Astrocyte (in vitro differentiated cells and primary cell): ENCODE measurements around the gene FLII. TPM values are rescaled to one million over a fixed set of nuclear protein-coding genes. Genes with fewer than 3 reads are reported as not detected.

Source experiments
- DNase-seq: peaks from one replicate; pipeline ENCODE4 v3.0.0-alpha.2; 2010; ENCODE audit warnings: low read depth
- FAIRE-seq: peaks from 2 replicates; lab custom pipeline; 2011; peaks lifted over from hg19 to GRCh38; lab: Jason Lieb, UNC
- H2AFZ ChIP-seq: 2 replicates; pipeline ENCODE4 v1.6.0; 2012; ENCODE audit warnings: low read depth, low read length, inconsistent platforms
- H3K27ac ChIP-seq: 2 replicates; pipeline ENCODE4 v1.5.1; 2011; ENCODE audit warnings: low read depth, low read length, inconsistent platforms
- H3K27me3 ChIP-seq: 2 replicates; pipeline ENCODE4 v1.6.0; 2011; ENCODE audit warnings: low read length, inconsistent platforms; ENCODE audit not compliant: insufficient read depth
- H3K36me3 ChIP-seq: 2 replicates; pipeline ENCODE4 v1.5.1; 2011; ENCODE audit warnings: low read length, inconsistent platforms; ENCODE audit not compliant: insufficient read depth
- H3K4me1 ChIP-seq: 2 replicates; pipeline ENCODE4 v1.5.1; 2011; ENCODE audit warnings: low read length, inconsistent platforms; ENCODE audit not compliant: insufficient read depth
- H3K4me2 ChIP-seq: 2 replicates; pipeline ENCODE4 v1.6.0; 2012; ENCODE audit warnings: low read length, inconsistent platforms
- H3K4me3 ChIP-seq: 2 replicates; pipeline ENCODE4 v1.5.1; 2011; ENCODE audit warnings: low read depth, mild to moderate bottlenecking, low read length, inconsistent platforms; ENCODE audit not compliant: insufficient read depth
- H3K79me2 ChIP-seq: 2 replicates; pipeline ENCODE4 v1.6.0; 2012; ENCODE audit warnings: mild to moderate bottlenecking, low read length, inconsistent platforms; ENCODE audit not compliant: insufficient read depth
- H3K9ac ChIP-seq: 2 replicates; pipeline ENCODE4 v1.6.0; 2012; ENCODE audit warnings: mild to moderate bottlenecking, low read length, inconsistent platforms
- H3K9me3 ChIP-seq: 2 replicates; pipeline ENCODE4 v1.5.1; 2012; ENCODE audit warnings: low read depth, mild to moderate bottlenecking, low read length, inconsistent platforms; ENCODE audit not compliant: insufficient read depth
- H4K20me1 ChIP-seq: 2 replicates; pipeline ENCODE4 v1.6.0; 2012; ENCODE audit warnings: low read length, inconsistent platforms; ENCODE audit not compliant: insufficient read depth
- H3K27ac Mint-ChIP-seq: one replicate; pipeline ENCODE4 v1.8.0; 2021; ENCODE audit warnings: mild to moderate bottlenecking, mixed read lengths; ENCODE audit not compliant: unreplicated experiment
- H3K27me3 Mint-ChIP-seq: one replicate; pipeline ENCODE4 v1.8.0; 2021; ENCODE audit warnings: low read depth, mixed read lengths; ENCODE audit not compliant: unreplicated experiment
- H3K36me3 Mint-ChIP-seq: one replicate; pipeline ENCODE4 v1.8.0; 2021; ENCODE audit warnings: low read depth, mixed read lengths; ENCODE audit not compliant: unreplicated experiment
- H3K4me1 Mint-ChIP-seq: one replicate; pipeline ENCODE4 v1.8.0; 2021; ENCODE audit warnings: low read depth, mixed read lengths; ENCODE audit not compliant: unreplicated experiment
- H3K4me3 Mint-ChIP-seq: one replicate; pipeline ENCODE4 v1.8.0; 2021; ENCODE audit warnings: mild to moderate bottlenecking, moderate library complexity, mixed read lengths; ENCODE audit not compliant: unreplicated experiment
- H3K9me3 Mint-ChIP-seq: one replicate; pipeline ENCODE4 v1.8.0; 2021; ENCODE audit warnings: mild to moderate bottlenecking, mixed read lengths; ENCODE audit not compliant: unreplicated experiment
- EZH2 ChIP-seq: IDR thresholded peaks from 2 replicates; pipeline ENCODE4 v1.6.1; 2012; ENCODE audit warnings: mild to moderate bottlenecking, low read length, inconsistent platforms; ENCODE audit not compliant: insufficient read depth
- total RNA-seq: library from RNA; stranded (reverse); gene quantifications from 2 replicates; pipeline ENCODE4 v1.2.1, GENCODE V29; 2021
- TF ChIP-seq, protein P1 (sequence below): IDR thresholded peaks from 2 replicates; pipeline ENCODE4 v1.5.1; 2011; ENCODE audit warnings: low read depth, mild to moderate bottlenecking, inconsistent platforms, low read length, moderate library complexity; ENCODE audit not compliant: insufficient read depth

FLII gene
- total RNA-seq, 1 donor from 2014 or later = 257 TPM

DNA sequence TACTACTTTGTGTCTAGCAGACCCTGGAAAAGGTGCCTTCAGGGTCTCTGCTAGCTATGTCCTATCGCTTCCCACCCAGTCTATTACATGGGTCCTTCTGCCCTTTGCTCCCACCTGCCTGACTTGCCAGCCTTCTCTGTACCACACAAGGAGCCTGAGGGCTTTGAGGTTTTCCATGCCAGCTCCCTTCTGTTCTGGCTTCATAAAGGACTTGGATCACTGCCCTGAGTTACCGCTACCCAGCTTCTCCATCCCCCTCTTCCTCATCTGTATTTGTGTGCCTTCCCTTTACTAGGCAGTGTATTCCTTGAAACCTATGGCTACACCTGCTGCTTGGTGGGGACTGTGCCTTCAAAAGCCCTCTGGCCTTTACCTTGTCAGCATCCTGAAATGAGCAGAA is 52.7 kb downstream of the FLII start:
- H3K9me3 Mint-ChIP-seq = no peaks in the 10 kb centered on the region
- H3K36me3 ChIP-seq = peaks cover 35% of the 10 kb centered on the region
- no peak overlapping the region for H3K4me3 ChIP-seq
- H3K27me3 Mint-ChIP-seq = no peaks in the 10 kb centered on the region
- FAIRE-seq (no peak), DNase-seq (no peak)
- H4K20me1 ChIP-seq = peaks cover 75% of the 10 kb centered on the region
- H3K9me3 ChIP-seq = no peaks in the 10 kb centered on the region
- H3K27ac ChIP-seq = no peak overlapping the region
- H3K36me3 Mint-ChIP-seq = peaks cover 22% of the 10 kb centered on the region
- H3K79me2 ChIP-seq = peaks cover 52% of the 10 kb centered on the region
- H3K4me1 ChIP-seq = no peaks in the 10 kb centered on the region
- no peaks in the 10 kb centered on the region for H3K27me3 ChIP-seq
- H3K4me1 Mint-ChIP-seq = no peaks in the 10 kb centered on the region
- no peak overlapping the region for H3K9ac ChIP-seq
- H3K4me2 ChIP-seq = no peak overlapping the region
- TF ChIP-seq, protein P1, sequence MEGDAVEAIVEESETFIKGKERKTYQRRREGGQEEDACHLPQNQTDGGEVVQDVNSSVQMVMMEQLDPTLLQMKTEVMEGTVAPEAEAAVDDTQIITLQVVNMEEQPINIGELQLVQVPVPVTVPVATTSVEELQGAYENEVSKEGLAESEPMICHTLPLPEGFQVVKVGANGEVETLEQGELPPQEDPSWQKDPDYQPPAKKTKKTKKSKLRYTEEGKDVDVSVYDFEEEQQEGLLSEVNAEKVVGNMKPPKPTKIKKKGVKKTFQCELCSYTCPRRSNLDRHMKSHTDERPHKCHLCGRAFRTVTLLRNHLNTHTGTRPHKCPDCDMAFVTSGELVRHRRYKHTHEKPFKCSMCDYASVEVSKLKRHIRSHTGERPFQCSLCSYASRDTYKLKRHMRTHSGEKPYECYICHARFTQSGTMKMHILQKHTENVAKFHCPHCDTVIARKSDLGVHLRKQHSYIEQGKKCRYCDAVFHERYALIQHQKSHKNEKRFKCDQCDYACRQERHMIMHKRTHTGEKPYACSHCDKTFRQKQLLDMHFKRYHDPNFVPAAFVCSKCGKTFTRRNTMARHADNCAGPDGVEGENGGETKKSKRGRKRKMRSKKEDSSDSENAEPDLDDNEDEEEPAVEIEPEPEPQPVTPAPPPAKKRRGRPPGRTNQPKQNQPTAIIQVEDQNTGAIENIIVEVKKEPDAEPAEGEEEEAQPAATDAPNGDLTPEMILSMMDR = no peak
- no peak for TF ChIP-seq EZH2
- H2AFZ ChIP-seq = no peak overlapping the region
- no peak overlapping the region for H3K4me3 Mint-ChIP-seq
- no peak overlapping the region for H3K27ac Mint-ChIP-seq

DNA sequence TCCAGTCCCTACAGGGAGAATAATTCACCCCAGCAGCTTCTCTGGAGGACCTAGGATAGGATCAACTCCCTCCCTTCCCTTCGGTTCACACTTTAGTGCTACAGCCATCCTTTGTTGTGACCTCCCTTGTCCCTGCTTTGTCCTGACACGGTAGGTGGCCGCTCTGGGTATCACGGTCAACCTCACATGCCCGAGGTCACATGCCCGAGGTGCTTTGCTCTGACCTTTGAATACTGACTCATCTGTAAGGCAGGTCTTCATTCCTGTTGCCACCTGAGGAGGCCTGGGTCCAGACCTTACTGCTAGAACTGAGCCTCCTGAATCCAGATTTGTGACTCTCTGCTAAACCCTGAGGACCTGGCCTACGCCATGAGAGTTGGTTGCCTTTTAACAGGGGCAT is 55.2 kb downstream of the FLII start:
- Histone ChIP-seq H3K79me2 (peaks cover 77% of the 10 kb centered on the region), H3K4me2 (no peak overlapping the region), H3K9me3 (no peaks in the 10 kb centered on the region), H2AFZ (no peak overlapping the region), H3K4me1 (no peaks in the 10 kb centered on the region), H3K9ac (no peak overlapping the region), H3K27ac (no peak overlapping the region), H3K36me3 (peaks cover 34% of the 10 kb centered on the region), H4K20me1 (peaks cover 85% of the 10 kb centered on the region), H3K27me3 (no peaks in the 10 kb centered on the region), H3K4me3 (no peak overlapping the region)
- Mint-ChIP-seq H3K9me3 (no peaks in the 10 kb centered on the region), H3K4me1 (no peaks in the 10 kb centered on the region), H3K27me3 (no peaks in the 10 kb centered on the region), H3K27ac (peak overlapping the region; percentile 69), H3K36me3 (peaks cover 19% of the 10 kb centered on the region), H3K4me3 (no peak overlapping the region)
- TF ChIP-seq EZH2 = no peak
- TF ChIP-seq, protein P1 = no peak
- FAIRE-seq (no peak), DNase-seq (no peak)

DNA sequence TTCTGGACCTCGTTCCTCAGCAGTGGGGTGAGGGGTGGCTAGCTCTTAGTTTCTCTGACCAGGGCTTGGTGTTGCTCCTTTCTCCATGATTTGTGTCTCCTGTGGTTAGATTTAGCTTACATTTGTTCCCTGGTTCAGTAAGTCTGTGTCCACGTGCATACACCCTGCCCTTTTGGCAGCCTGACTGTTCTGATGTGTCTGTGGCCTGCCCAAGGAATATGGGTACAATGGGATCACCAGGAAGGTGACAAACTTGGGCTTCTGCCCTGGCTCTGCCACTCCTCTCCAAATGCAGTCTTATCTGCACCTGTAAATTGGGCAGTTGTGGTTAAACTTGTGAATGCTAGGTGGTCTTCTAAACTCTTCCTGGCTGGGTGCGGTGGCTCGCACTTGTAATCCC is 57.4 kb downstream of the FLII start:
- Histone ChIP-seq H3K9ac (no peak overlapping the region), H4K20me1 (peaks cover 89% of the 10 kb centered on the region), H3K4me1 (no peaks in the 10 kb centered on the region), H3K4me3 (no peak overlapping the region), H3K79me2 (peaks cover 90% of the 10 kb centered on the region), H3K36me3 (peaks cover 40% of the 10 kb centered on the region), H3K27ac (no peak overlapping the region), H3K27me3 (no peaks in the 10 kb centered on the region), H3K9me3 (no peaks in the 10 kb centered on the region), H2AFZ (no peak overlapping the region), H3K4me2 (no peak overlapping the region)
- Mint-ChIP-seq H3K27ac (no peak overlapping the region), H3K4me1 (no peaks in the 10 kb centered on the region), H3K9me3 (no peaks in the 10 kb centered on the region), H3K36me3 (peaks cover 24% of the 10 kb centered on the region), H3K4me3 (no peak overlapping the region), H3K27me3 (no peaks in the 10 kb centered on the region)
- DNase-seq = no peak
- no peak for TF ChIP-seq EZH2
- TF ChIP-seq, protein P1 = no peak
- FAIRE-seq = no peak
